Left lung (tissue), 10 donors: ENCODE measurements around the gene IKZF3. TPM values are rescaled to one million over a fixed set of nuclear protein-coding genes. Genes with fewer than 3 reads are reported as not detected.

Source experiments
- ATAC-seq: fragments of 200-7000 bp; cut with Tn5 transposase; one replicate; pipeline ENCODE4 v1.9.1; 2020; ENCODE audit warnings: moderate library complexity
- DNase-seq, 4 donors: peaks; one replicate each; pipeline ENCODE4 v3.0.0-alpha.2; 2013 to 2020
- H3K27ac ChIP-seq, 2 donors: fragments of 200-600 bp; sonication (generic) in 1 of 2; one replicate each; pipeline versions ENCODE4 v1.5.0 to v1.8.0; 2020 to 2021
- H3K27me3 ChIP-seq, 2 donors: fragments of 200-600 bp; sonication (generic) in 1 of 2; one replicate each; pipeline versions ENCODE4 v1.5.0 to v1.8.0; 2020 to 2021
- H3K36me3 ChIP-seq, 2 donors: fragments of 200-600 bp; sonication (generic) in 1 of 2; one replicate each; pipeline versions ENCODE4 v1.5.0 to v1.8.0; 2020 to 2021
- H3K4me1 ChIP-seq, 2 donors: fragments of 200-600 bp; one replicate each; pipeline ENCODE4 v1.8.0; 2021
- H3K4me3 ChIP-seq, 2 donors: fragments of 200-600 bp; sonication (generic) in 1 of 2; one replicate each; pipeline versions ENCODE4 v1.5.0 to v1.8.0; 2020 to 2021; ENCODE audit warnings: mild to moderate bottlenecking in 1 of 2
- H3K9me3 ChIP-seq, 2 donors: fragments of 200-600 bp; sonication (generic) in 1 of 2; one replicate each; pipeline versions ENCODE4 v1.5.0 to v1.8.0; 2020 to 2021
- intact Hi-C, 2 donors: fragments of 100-400 bp; cut with DNase I; formaldehyde crosslinking; loops; one replicate each; pipeline versions ENCODE4 v1.11.2 to v1.14.2; 2022
- microRNA-seq, 2 donors: library from miRNA; unstranded; fragments of <30 nt; microRNA quantifications; one replicate each; pipeline ENCODE4, GENCODE V29; 2019
- polyA plus RNA-seq, 6 donors: library from polyadenylated mRNA; unstranded; fragments of 120-200 nt; gene quantifications; one replicate each; pipeline ENCODE4 v1.2.1, GENCODE V29; 2013; ENCODE audit not compliant: insufficient read length in 6 of 6
- total RNA-seq, 2 donors: library from RNA; stranded (reverse); fragmentation: NEBNext Ultra II Directional; extraction: Animal tissue kit (Norgen Biotek cat#: 25700); gene quantifications; one replicate each; pipeline ENCODE4 v1.2.1, GENCODE V29; 2021
- TF ChIP-seq, protein P1 (sequence below), 2 donors: fragments of 200-600 bp; sonication (generic) in 1 of 2; IDR thresholded peaks; one replicate each; pipeline versions ENCODE4 v1.5.0 to v1.8.0; 2021; ENCODE audit warnings: antibody characterized with exemption in 2 of 2
- donor health status: DM: no; HTN: yes; CAD: no.
- donor health status: DM: no; HTN: no; CAD: no.

Gene IKZF3
- total and polyA plus RNA-seq, 8 donors = 1.2 to 6.6 (median 1.7) TPM

DNA sequence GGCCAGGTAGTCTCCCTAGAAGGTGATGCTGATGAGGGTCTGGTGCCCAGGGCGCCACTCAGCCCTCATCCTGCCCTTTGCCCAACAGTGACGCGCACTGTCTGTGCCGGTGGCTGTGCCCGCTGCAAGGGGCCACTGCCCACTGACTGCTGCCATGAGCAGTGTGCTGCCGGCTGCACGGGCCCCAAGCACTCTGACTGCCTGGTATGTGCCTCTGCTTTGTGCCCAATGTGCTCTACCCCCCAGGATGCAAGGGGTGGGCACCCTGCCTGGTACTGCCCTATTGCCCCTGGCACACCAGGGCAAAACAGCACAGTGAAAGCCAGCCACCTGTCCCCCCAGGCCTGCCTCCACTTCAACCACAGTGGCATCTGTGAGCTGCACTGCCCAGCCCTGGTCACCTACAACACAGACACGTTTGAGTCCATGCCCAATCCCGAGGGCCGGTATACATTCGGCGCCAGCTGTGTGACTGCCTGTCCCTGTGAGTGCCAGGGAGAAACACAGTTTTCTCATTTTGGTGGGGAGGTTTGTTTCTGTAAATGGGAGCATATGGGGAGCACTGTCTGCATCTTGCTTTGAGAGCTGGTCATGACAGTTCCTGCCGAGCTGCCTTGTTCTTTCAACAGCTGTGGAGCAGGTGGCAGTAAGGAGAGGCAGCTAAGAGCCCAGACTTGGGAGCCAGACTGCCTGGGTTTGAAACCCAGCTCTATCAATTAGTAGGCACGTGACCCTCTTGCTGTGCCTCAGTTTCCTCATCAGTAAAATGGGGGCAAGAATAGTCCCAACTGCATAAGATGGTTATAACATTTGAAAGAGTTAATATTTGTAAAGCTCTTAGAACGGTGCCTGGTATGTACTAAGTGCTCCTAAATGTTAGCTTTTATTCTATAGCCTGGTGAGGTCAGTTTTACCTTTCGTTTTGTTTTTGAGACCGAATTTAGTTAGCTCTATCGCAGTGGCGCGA is 153.8 kb downstream of the IKZF3 start:
- intact Hi-C loops = no loop called here
- Histone ChIP-seq H3K4me1 (peaks cover 2 to 3% of the 10 kb centered on the region in 2 donors), H3K4me3 (no peak overlapping the region), H3K9me3 (no peaks in the 10 kb centered on the region), H3K36me3 (peaks cover 0 to 60% of the 10 kb centered on the region in 2 donors), H3K27me3 (no peaks in the 10 kb centered on the region), H3K27ac (no peak overlapping the region)
- TF ChIP-seq, protein P1, sequence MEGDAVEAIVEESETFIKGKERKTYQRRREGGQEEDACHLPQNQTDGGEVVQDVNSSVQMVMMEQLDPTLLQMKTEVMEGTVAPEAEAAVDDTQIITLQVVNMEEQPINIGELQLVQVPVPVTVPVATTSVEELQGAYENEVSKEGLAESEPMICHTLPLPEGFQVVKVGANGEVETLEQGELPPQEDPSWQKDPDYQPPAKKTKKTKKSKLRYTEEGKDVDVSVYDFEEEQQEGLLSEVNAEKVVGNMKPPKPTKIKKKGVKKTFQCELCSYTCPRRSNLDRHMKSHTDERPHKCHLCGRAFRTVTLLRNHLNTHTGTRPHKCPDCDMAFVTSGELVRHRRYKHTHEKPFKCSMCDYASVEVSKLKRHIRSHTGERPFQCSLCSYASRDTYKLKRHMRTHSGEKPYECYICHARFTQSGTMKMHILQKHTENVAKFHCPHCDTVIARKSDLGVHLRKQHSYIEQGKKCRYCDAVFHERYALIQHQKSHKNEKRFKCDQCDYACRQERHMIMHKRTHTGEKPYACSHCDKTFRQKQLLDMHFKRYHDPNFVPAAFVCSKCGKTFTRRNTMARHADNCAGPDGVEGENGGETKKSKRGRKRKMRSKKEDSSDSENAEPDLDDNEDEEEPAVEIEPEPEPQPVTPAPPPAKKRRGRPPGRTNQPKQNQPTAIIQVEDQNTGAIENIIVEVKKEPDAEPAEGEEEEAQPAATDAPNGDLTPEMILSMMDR (IDR thresholded peaks at IDR 0.05) = no peak
- no peak for ATAC-seq
- peak in 1 of 4 donors; percentile 67 for DNase-seq

DNA sequence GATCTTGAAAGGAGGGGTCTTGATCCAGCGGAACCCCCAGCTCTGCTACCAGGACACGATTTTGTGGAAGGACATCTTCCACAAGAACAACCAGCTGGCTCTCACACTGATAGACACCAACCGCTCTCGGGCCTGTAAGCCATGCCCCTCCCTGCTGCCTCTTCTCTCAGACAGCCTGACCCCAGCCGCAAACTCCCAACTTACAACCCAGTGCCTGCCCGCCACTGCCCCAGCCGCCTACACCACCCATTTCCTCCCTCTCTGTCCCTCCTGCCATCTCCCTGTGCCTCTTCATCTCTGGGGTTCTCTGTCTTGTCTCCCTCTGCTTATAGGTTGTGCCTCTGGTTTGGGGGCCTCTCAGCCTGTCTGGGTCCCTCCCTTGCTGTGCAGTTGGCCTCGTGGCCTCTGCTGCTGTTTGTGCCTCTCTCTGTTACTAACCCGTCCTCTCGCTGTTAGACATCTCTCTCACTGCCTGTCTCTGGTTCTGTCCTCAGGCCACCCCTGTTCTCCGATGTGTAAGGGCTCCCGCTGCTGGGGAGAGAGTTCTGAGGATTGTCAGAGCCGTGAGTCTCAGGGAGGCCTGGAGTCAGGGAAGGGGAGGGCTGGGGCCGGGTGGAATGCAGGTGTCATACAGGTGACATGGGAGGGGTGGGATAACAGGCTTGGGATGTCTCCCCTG is 154.7 kb downstream of the IKZF3 start:
- Histone ChIP-seq H3K27ac (no peak overlapping the region), H3K27me3 (no peaks in the 10 kb centered on the region), H3K36me3 (peaks cover 0 to 55% of the 10 kb centered on the region in 2 donors), H3K4me1 (peaks cover 7 to 9% of the 10 kb centered on the region in 2 donors), H3K4me3 (no peak overlapping the region), H3K9me3 (no peaks in the 10 kb centered on the region)
- TF ChIP-seq, protein P1 (IDR thresholded peaks at IDR 0.05) = no peak
- ATAC-seq = no peak
- intact Hi-C loops = no loop called here
- DNase-seq = peak in 1 of 4 donors; percentile 59

Small RNAs within 50 kb of the gene (microRNA-seq; reads per million reads assigned to microRNA genes)
- 0.50 to 3.1 reads per million in 2 donors for gene MIR4728

Other genes starting within 250 kb of the IKZF3 start
- gene PPP1R1B, start 237.4 kb downstream of the IKZF3 start, total RNA-seq = 10 to 100 TPM; 10.6 to 29.7 TPM
- 10 to 100 TPM; 48.0 to 66.4 (median 57.6) TPM for gene PPP1R1B, start 237.4 kb downstream of the IKZF3 start, polyA plus RNA-seq
- gene STARD3, start 227.2 kb downstream of the IKZF3 start, total RNA-seq = 10 to 100 TPM; 57.2 to 66.1 TPM
- gene STARD3, start 227.2 kb downstream of the IKZF3 start, polyA plus RNA-seq = 10 to 100 TPM; 42.1 to 61.5 (median 53.5) TPM
- 1 to 10 TPM; 2.0 to 2.6 TPM for gene TCAP, start 199.0 kb downstream of the IKZF3 start, total RNA-seq
- 1 to 10 TPM; 1.3 to 2.4 (median 1.6) TPM for gene TCAP, start 199.0 kb downstream of the IKZF3 start, polyA plus RNA-seq
- gene PNMT, start 195.9 kb downstream of the IKZF3 start, total RNA-seq = under 1 TPM; 0.38 to 0.58 TPM
- gene PNMT, start 195.9 kb downstream of the IKZF3 start, polyA plus RNA-seq = 1 to 10 TPM; 1.6 to 2.4 (median 1.8) TPM
- gene PGAP3, start 176.3 kb downstream of the IKZF3 start, total RNA-seq = 10 to 100 TPM; 17.2 to 32.9 TPM
- 10 to 100 TPM; 37.9 to 46.5 (median 41.1) TPM for gene PGAP3, start 176.3 kb downstream of the IKZF3 start, polyA plus RNA-seq
- 100 to 1,000 TPM in 1 of 2 donors, 10 to 100 TPM in 1; 65.1 to 137 TPM for gene ERBB2, start 164.2 kb downstream of the IKZF3 start, total RNA-seq
- 100 to 1,000 TPM; 103 to 125 (median 107) TPM for gene ERBB2, start 164.2 kb downstream of the IKZF3 start, polyA plus RNA-seq
- 10 to 100 TPM; 45.6 to 57.9 TPM for gene MIEN1, start 133.8 kb downstream of the IKZF3 start, total RNA-seq
- gene MIEN1, start 133.8 kb downstream of the IKZF3 start, polyA plus RNA-seq = 10 to 100 TPM; 18.8 to 27.5 (median 24.0) TPM
- 10 to 100 TPM; 12.4 to 31.9 TPM for gene GRB7, start 126.4 kb downstream of the IKZF3 start, total RNA-seq
- 10 to 100 TPM; 25.8 to 34.2 (median 28.2) TPM for gene GRB7, start 126.4 kb downstream of the IKZF3 start, polyA plus RNA-seq
- not detected for gene ZPBP2, start 3.9 kb upstream of the IKZF3 start, total RNA-seq
- not detected for gene ZPBP2, start 3.9 kb upstream of the IKZF3 start, polyA plus RNA-seq
- gene GSDMB, start 54.3 kb upstream of the IKZF3 start, total RNA-seq = 10 to 100 TPM in 1 of 2 donors, 1 to 10 TPM in 1; 9.2 to 16.7 TPM
- 10 to 100 TPM; 15.9 to 36.4 (median 28.4) TPM for gene GSDMB, start 54.3 kb upstream of the IKZF3 start, polyA plus RNA-seq
- 100 to 1,000 TPM in 1 of 2 donors, 10 to 100 TPM in 1; 47.6 to 107 TPM for gene ORMDL3, start 63.3 kb upstream of the IKZF3 start, total RNA-seq
- 10 to 100 TPM; 74.3 to 91.3 (median 82.7) TPM for gene ORMDL3, start 63.3 kb upstream of the IKZF3 start, polyA plus RNA-seq
- gene LRRC3C, start 63.4 kb upstream of the IKZF3 start, total RNA-seq = not detected
- not detected for gene LRRC3C, start 63.4 kb upstream of the IKZF3 start, polyA plus RNA-seq
- under 1 TPM in 1 of 2 donors, not detected in 1; 0.76 TPM for gene GSDMA, start 98.7 kb upstream of the IKZF3 start, total RNA-seq
- 1 to 10 TPM in 1 of 6 donors, under 1 TPM in 5; 0.57 to 1.3 (median 0.88) TPM for gene GSDMA, start 98.7 kb upstream of the IKZF3 start, polyA plus RNA-seq
- 100 to 1,000 TPM in 1 of 2 donors, 10 to 100 TPM in 1; 72.8 to 117 TPM for gene PSMD3, start 116.5 kb upstream of the IKZF3 start, total RNA-seq
- gene PSMD3, start 116.5 kb upstream of the IKZF3 start, polyA plus RNA-seq = 100 to 1,000 TPM in 2 of 6 donors, 10 to 100 TPM in 4; 91.1 to 108 (median 96.8) TPM
- 1 to 10 TPM in 1 of 2 donors, under 1 TPM in 1; 0.61 to 1.7 TPM for gene CSF3, start 151.1 kb upstream of the IKZF3 start, total RNA-seq
- not detected for gene CSF3, start 151.1 kb upstream of the IKZF3 start, polyA plus RNA-seq
- gene MED24, start 190.1 kb upstream of the IKZF3 start, total RNA-seq = 10 to 100 TPM; 72.0 to 75.2 TPM
- 100 to 1,000 TPM in 5 of 6 donors, 10 to 100 TPM in 1; 95.0 to 144 (median 114) TPM for gene MED24, start 190.1 kb upstream of the IKZF3 start, polyA plus RNA-seq
- gene THRA, start 198.7 kb upstream of the IKZF3 start, total RNA-seq = 10 to 100 TPM; 37.9 to 45.2 TPM
- gene THRA, start 198.7 kb upstream of the IKZF3 start, polyA plus RNA-seq = 10 to 100 TPM; 69.3 to 80.7 (median 75.3) TPM
- 10 to 100 TPM in 1 of 2 donors, 1 to 10 TPM in 1; 6.5 to 11.4 TPM for gene NR1D1, start 236.3 kb upstream of the IKZF3 start, total RNA-seq
- gene NR1D1, start 236.3 kb upstream of the IKZF3 start, polyA plus RNA-seq = 1 to 10 TPM; 3.0 to 4.9 (median 3.9) TPM